Activated naive CD4-positive, alpha-beta T cell treated with anti-CD3 and anti-CD28 coated beads, Interleukin-2, amount 50 U/mL, for 24 hours (primary cell): ENCODE results near the gene LARGE1.

Source experiments
- H3K27ac Mint-ChIP-seq: one replicate; pipeline ENCODE4 v1.8.0; 2021; ENCODE audit warnings: mild to moderate bottlenecking, mixed read lengths
- H3K27me3 Mint-ChIP-seq: one replicate; pipeline ENCODE4 v1.8.0; 2021; ENCODE audit warnings: mixed read lengths
- H3K36me3 Mint-ChIP-seq: one replicate; pipeline ENCODE4 v1.8.0; 2021; ENCODE audit warnings: mixed read lengths
- H3K4me1 Mint-ChIP-seq: one replicate; pipeline ENCODE4 v1.8.0; 2021; ENCODE audit warnings: mixed read lengths
- H3K4me3 Mint-ChIP-seq: one replicate; pipeline ENCODE4 v1.8.0; 2021; ENCODE audit warnings: mild to moderate bottlenecking, mixed read lengths
- H3K9me3 Mint-ChIP-seq: one replicate; pipeline ENCODE4 v1.8.0; 2021; ENCODE audit warnings: mixed read lengths

LARGE1 gene

GRCh38 chr22:33520904-33521780 lies 399.1 kb downstream of the LARGE1 start:
- Mint-ChIP-seq H3K4me1 (no peaks in the 10 kb centered on the region), H3K36me3 (no peaks in the 10 kb centered on the region), H3K9me3 (peaks cover 6% of the 10 kb centered on the region), H3K27me3 (no peaks in the 10 kb centered on the region), H3K4me3 (no peak overlapping the region), H3K27ac (no peak overlapping the region)

GRCh38 chr22:33519974-33520903 lies 400.0 kb downstream of the LARGE1 start:
- Mint-ChIP-seq H3K9me3 (peaks cover 6% of the 10 kb centered on the region), H3K27me3 (no peaks in the 10 kb centered on the region), H3K36me3 (no peaks in the 10 kb centered on the region), H3K27ac (no peak overlapping the region), H3K4me3 (no peak overlapping the region), H3K4me1 (no peaks in the 10 kb centered on the region)

DNA sequence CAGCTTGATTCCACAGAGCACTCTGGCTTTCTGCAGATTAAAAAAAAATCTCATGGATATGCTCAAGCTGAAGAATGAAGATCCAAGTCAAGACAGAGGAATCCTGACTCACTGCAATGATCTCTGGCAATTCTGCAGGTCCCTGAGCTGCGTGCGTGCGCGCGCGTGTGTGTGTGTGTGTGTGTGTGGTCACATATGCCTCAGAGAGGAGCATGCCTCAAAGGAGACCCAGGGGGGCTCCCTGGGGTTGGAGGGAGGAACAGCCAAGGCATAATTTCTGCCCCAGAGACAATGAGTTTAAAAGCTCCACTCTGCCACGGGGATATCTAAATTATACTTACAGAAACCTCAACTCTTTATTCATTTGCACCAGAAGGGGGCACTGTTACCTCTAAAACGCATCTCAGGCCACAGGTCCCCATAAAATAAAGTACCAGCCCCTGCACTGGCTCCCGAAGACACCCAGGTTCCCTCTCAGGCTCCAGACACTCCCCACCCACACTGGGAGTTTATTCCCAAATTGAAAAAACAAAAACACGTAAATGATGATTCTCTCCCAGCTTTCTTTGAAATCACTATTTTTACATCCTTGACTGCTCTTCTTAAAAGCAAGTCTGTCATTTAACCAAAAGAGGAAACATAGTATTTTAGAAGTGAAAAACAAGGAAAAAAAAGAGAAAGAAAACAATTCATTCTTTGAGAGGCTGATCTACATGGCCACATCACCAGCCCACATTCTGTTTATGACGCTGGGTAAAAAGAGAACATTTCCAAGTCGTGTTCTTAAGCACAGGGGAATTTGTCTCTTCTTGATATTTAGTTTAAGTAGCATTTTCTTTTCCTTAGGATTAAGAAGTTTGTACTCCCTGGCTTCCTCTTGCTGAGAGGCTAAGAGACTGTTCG lies 401.0 kb downstream of the LARGE1 start:
- Mint-ChIP-seq H3K27me3 (no peaks in the 10 kb centered on the region), H3K36me3 (no peaks in the 10 kb centered on the region), H3K9me3 (peaks cover 6% of the 10 kb centered on the region), H3K4me3 (no peak overlapping the region), H3K4me1 (no peaks in the 10 kb centered on the region), H3K27ac (no peak overlapping the region)

GRCh38 chr22:33518405-33518804 lies 401.9 kb downstream of the LARGE1 start:
- H3K4me1 Mint-ChIP-seq, result no peaks in the 10 kb centered on the region
- H3K4me3 Mint-ChIP-seq, result no peak overlapping the region
- no peak overlapping the region for H3K27ac Mint-ChIP-seq
- H3K36me3 Mint-ChIP-seq, result no peaks in the 10 kb centered on the region
- H3K9me3 Mint-ChIP-seq, result peaks cover 6% of the 10 kb centered on the region
- no peaks in the 10 kb centered on the region for H3K27me3 Mint-ChIP-seq

DNA sequence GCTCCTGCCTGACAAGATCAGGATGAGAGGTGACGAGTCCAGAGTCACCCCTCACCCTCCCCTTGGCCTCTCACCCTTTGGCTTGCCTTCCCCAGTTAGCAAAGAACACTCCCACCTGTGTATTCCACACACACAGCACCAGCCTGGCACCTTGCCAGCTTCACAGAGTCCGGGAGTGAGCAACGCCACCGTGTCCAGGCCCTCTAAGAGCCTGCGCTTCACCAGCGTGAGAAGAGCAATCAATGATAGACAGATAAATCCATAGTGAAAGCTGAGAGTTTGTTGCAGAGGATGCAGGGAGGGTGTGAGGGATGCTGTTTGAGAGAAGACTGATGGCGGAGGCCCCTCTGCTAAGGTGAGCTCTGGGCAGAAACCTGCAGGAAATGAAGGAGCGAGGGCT lies 404.5 kb downstream of the LARGE1 start:
- Mint-ChIP-seq H3K27ac (no peak overlapping the region), H3K4me3 (no peak overlapping the region), H3K4me1 (no peaks in the 10 kb centered on the region), H3K27me3 (no peaks in the 10 kb centered on the region), H3K9me3 (no peaks in the 10 kb centered on the region), H3K36me3 (no peaks in the 10 kb centered on the region)

DNA sequence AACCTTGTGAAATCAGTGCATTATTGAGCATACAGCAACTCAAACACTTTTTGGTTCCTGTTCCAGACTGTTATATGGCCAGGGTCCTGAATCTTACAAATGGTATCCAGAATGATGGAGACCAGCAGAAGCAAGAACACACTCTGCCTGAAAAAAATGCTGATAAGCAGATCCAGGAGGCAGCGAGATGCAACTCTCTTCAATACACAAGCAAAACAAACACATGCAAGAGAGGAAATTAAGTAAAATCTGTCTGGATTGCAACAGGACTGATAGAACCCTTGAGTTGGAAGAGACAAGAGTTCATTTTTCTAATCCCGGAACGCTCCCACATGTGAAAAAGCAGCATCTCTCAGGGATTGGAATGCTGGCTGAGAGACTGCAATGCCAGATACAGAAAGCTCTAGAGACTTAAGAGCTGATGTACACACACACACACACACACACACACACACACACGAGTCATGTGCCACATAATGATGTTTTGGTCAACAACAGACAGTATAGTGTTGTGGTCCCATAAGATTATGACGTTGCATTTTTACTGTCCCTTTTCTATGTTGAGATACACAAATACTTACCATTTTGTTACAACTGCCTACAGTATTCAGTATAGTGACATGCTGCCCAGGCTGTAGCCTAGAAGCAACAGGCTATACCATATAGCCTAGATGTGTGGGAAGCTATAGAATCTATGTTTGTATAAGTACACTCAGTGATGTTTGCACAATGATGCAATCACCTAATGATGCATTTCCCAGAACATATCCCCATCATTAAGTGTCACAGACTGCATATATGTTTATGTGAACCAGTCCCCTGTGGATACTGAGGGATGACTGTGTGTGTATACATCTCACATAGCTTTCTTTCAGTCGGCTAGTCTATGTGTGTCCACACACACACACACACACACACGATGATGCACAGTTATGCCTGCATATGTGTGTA lies 406.6 kb downstream of the LARGE1 start:
- Mint-ChIP-seq H3K4me1 (no peaks in the 10 kb centered on the region), H3K4me3 (no peak overlapping the region), H3K27me3 (no peaks in the 10 kb centered on the region), H3K9me3 (no peaks in the 10 kb centered on the region), H3K36me3 (no peaks in the 10 kb centered on the region), H3K27ac (no peak overlapping the region)

DNA sequence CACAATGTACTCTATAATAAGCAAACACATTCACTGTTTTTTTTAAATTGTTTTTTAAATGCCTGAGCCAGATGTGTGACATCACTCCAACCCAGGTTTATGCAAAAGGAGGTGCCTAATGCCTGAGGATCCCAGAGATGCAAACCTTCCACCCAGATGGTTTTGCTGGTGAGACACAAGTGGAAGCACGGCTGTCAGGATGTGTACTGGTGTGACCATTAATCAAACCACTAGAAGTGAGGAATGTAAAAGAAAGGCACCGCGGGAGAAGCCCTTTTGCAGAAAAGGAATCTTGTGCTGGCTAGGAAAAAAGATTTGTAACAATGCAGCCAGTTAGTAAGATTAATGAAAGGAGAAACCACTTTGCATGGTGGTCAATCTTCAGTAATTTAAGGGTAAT lies 407.4 kb downstream of the LARGE1 start:
- Mint-ChIP-seq H3K36me3 (no peaks in the 10 kb centered on the region), H3K4me3 (no peak overlapping the region), H3K4me1 (no peaks in the 10 kb centered on the region), H3K9me3 (no peaks in the 10 kb centered on the region), H3K27ac (no peak overlapping the region), H3K27me3 (no peaks in the 10 kb centered on the region)

DNA sequence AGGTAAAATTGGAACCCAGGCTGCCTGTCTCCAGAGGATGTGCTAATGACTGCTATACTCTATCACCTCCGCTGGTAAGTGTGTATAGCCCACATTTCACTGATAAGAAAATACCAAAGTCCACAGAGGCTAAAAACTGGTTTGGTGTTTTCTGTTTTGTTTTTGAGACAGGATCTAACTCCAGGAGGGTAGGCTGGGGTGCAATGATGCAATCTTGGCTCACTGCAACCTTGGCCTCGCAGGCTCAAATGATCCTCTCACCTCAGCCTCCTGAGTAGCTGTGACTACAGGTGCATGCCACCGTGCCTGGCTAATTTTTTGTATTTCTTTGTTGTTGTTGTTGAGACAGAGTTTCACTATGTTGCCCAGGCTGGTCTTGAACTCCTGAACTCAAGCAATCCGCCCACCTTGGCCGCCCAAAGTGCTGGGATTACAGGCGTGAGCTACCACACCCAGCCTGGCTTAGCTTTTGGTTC lies 409.8 kb downstream of the LARGE1 start:
- H3K4me1 Mint-ChIP-seq, result no peaks in the 10 kb centered on the region
- H3K27me3 Mint-ChIP-seq, result no peaks in the 10 kb centered on the region
- no peak overlapping the region for H3K4me3 Mint-ChIP-seq
- no peak overlapping the region for H3K27ac Mint-ChIP-seq
- no peaks in the 10 kb centered on the region for H3K9me3 Mint-ChIP-seq
- H3K36me3 Mint-ChIP-seq, result no peaks in the 10 kb centered on the region

GRCh38 chr22:33504941-33505625 lies 415.2 kb downstream of the LARGE1 start:
- H3K36me3 Mint-ChIP-seq, result no peaks in the 10 kb centered on the region
- no peak overlapping the region for H3K27ac Mint-ChIP-seq
- no peaks in the 10 kb centered on the region for H3K4me1 Mint-ChIP-seq
- H3K9me3 Mint-ChIP-seq, result no peaks in the 10 kb centered on the region
- no peak overlapping the region for H3K4me3 Mint-ChIP-seq
- H3K27me3 Mint-ChIP-seq, result no peaks in the 10 kb centered on the region

DNA sequence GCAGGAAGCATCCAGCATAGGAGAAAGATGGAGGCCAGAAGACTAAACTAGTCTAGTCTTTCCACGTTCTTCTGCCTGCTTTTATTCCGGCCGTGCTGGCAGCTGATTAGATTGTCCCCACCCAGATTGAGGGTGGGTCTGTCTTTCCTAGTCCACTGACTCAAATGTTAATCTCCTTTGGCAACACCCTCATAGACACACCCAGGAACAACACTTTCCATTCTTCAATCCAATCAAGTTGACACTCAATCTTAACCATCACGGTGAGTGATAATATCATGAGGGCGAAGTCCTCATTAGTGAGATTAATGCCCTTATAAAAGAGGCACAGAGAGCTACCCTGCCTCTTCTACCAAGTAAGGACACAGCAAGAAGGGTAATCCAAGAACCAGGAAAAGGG lies 424.2 kb downstream of the LARGE1 start:
- Mint-ChIP-seq H3K36me3 (no peaks in the 10 kb centered on the region), H3K9me3 (no peaks in the 10 kb centered on the region), H3K4me3 (no peak overlapping the region), H3K27ac (no peak overlapping the region), H3K27me3 (no peaks in the 10 kb centered on the region), H3K4me1 (no peaks in the 10 kb centered on the region)

DNA sequence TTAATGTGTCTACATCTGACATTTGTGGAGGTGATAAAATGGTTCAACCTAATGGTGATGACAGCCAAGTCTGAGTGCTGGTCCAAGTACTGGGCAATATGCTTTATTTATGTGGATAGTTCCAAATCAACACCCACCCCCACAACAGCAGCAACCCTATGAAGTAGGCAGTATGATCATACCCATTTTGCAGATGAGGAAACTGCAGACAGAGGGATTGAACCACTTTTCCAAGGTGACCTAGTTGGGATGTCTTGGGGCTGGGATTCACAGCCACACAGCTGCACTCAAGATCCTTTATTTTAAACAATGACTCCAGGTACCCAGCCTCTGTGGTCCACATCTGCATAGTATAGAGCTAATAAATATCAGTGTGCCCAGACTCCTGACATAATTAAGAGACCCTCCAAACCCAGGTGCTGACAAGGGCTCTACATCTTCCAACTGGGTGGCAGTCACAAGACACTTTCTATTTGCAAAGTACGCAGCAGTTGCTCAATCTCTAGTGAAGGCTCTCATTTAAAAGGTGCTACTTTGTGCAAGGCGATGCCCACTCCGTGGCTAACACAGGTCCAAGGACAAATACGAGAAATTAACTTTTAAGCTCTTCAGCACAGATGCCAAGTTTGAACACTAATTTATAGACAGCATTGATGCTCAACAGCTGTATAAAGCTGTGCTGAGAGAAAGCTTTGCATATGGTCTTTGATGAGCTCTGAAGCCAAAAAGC lies 426.6 kb downstream of the LARGE1 start:
- Mint-ChIP-seq H3K36me3 (no peaks in the 10 kb centered on the region), H3K4me3 (no peak overlapping the region), H3K27me3 (no peaks in the 10 kb centered on the region), H3K4me1 (no peaks in the 10 kb centered on the region), H3K27ac (no peak overlapping the region), H3K9me3 (no peaks in the 10 kb centered on the region)

DNA sequence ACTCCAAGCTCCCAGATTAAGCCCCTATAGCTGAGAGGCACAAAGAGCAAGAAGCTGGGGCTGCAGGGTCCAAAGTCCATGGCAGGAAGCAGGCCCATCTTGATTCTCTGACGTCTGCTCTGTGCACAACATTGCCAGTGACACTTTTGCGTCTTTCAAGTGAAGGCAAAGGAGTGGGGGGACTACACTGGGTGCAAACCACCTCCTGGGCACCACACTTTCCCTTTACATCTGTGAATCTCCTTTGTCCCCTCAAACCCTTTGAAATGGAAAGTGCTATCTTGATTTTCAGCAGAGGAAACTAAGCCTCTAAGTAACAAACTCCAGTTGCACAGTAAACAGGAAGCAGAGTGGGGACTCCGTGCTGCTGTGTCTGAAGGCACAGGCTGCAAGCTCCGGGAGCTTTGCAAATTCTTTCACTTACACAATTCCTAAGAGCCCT lies 428.0 kb downstream of the LARGE1 start:
- Mint-ChIP-seq H3K9me3 (no peaks in the 10 kb centered on the region), H3K27me3 (no peaks in the 10 kb centered on the region), H3K27ac (no peak overlapping the region), H3K36me3 (no peaks in the 10 kb centered on the region), H3K4me3 (no peak overlapping the region), H3K4me1 (no peaks in the 10 kb centered on the region)

- Mint-ChIP-seq H3K4me3 (no peak overlapping the region), H3K36me3 (no peaks in the 10 kb centered on the region), H3K27me3 (peaks cover 7% of the 10 kb centered on the region), H3K9me3 (no peaks in the 10 kb centered on the region), H3K4me1 (no peaks in the 10 kb centered on the region), H3K27ac (no peak overlapping the region)
Measured at GRCh38 chr22:33487041-33487716, 433.1 kb downstream of the LARGE1 start.
